Measurements from ENCODE around the gene GEMIN7. TPM values are rescaled to one million over a fixed set of nuclear protein-coding genes. Genes with fewer than 3 reads are reported as not detected.

Gene GEMIN7
- polyA plus RNA-seq, 1 donor (not counting 4 experiments of a cell fraction or from before 2014, with no cell fraction given), result 23.7 TPM

- dilution Hi-C loops (cut with MboI; ENCODE audit: extremely low pct_ligation_motif_present, low sequenced_read_pairs), result no loop called here
- Histone ChIP-seq H3K27ac (ENCODE audit: control insufficient read depth, insufficient read depth, low read length) (no peak overlapping the region), H3K79me2 (ENCODE audit: control insufficient read depth, insufficient read depth, low read length) (peaks cover 96% of the 10 kb centered on the region), H3K27me3 (ENCODE audit: control insufficient read depth, extremely low read depth, insufficient read depth, low read length) (no peaks in the 10 kb centered on the region), H2AFZ (ENCODE audit: control insufficient read depth, low read length) (no peak overlapping the region), H4K20me1 (ENCODE audit: control insufficient read depth, extremely low read depth, insufficient read depth, low read length) (peaks cover 22% of the 10 kb centered on the region), H3K9ac (ENCODE audit: control insufficient read depth, extremely low read depth, insufficient read depth, low read length) (no peak overlapping the region), H3K4me2 (ENCODE audit: control insufficient read depth, extremely low read depth, insufficient read depth, low read depth, low read length) (no peak overlapping the region), H3K4me1 (ENCODE audit: control insufficient read depth, extremely low read depth, insufficient read depth, low read length) (peaks cover 33% of the 10 kb centered on the region), H3K36me3 (ENCODE audit: control insufficient read depth in 2 of 2, extremely low read depth in 1 of 2, insufficient read depth in 2 of 2, low read length in 2 of 2) (peaks cover 2% of the 10 kb centered on the region in 2 experiments), H3K9me1 (ENCODE audit: control insufficient read depth, extremely low read depth, insufficient read depth, low read length) (peaks cover 6% of the 10 kb centered on the region), H3K9me3 (ENCODE audit: control insufficient read depth, low read depth, low read length) (no peaks in the 10 kb centered on the region), H3K4me3 (ENCODE audit: control insufficient read depth in 2 of 3, extremely low read depth in 1 of 3, insufficient read depth in 2 of 3, low read depth in 1 of 3, low read length in 3 of 3) (no peak overlapping the region)
- DNase-seq (ENCODE audit: low read depth, low spot score) (no peak), FAIRE-seq (no peak)
- TF ChIP-seq CTCF (optimal IDR thresholded peaks at IDR 0.05 in 1 of 3, IDR thresholded peaks at IDR 0.05 in 1 of 3, conservative IDR thresholded peaks at IDR 0.05 in 1 of 3; ENCODE audit: extremely low read depth in 1 of 3, insufficient read depth in 2 of 3, low read length in 3 of 3), result no peak
- TF ChIP-seq EZH2 (IDR thresholded peaks at IDR 0.05; ENCODE audit: low read length), result no peak
These were observed 21.8 kb downstream of the GEMIN7 start for GRCh38 chr19:45100846-45101252.

- H3K9me1 ChIP-seq (ENCODE audit: control insufficient read depth, extremely low read depth, insufficient read depth, low read length), result peaks cover 6% of the 10 kb centered on the region
- FAIRE-seq (no peak), DNase-seq (ENCODE audit: low read depth, low spot score) (no peak)
- H2AFZ ChIP-seq (ENCODE audit: control insufficient read depth, low read length), result no peak overlapping the region
- no peak overlapping the region for H3K4me2 ChIP-seq (ENCODE audit: control insufficient read depth, extremely low read depth, insufficient read depth, low read depth, low read length)
- peaks cover 33% of the 10 kb centered on the region for H3K4me1 ChIP-seq (ENCODE audit: control insufficient read depth, extremely low read depth, insufficient read depth, low read length)
- TF ChIP-seq EZH2 (IDR thresholded peaks at IDR 0.05; ENCODE audit: low read length), result no peak
- H3K27me3 ChIP-seq (ENCODE audit: control insufficient read depth, extremely low read depth, insufficient read depth, low read length), result no peaks in the 10 kb centered on the region
- peaks cover 91% of the 10 kb centered on the region for H3K79me2 ChIP-seq (ENCODE audit: control insufficient read depth, insufficient read depth, low read length)
- peaks cover 2% of the 10 kb centered on the region in 2 experiments for H3K36me3 ChIP-seq (ENCODE audit: control insufficient read depth in 2 of 2, extremely low read depth in 1 of 2, insufficient read depth in 2 of 2, low read length in 2 of 2)
- H3K27ac ChIP-seq (ENCODE audit: control insufficient read depth, insufficient read depth, low read length), result no peak overlapping the region
- no peak overlapping the region for H3K4me3 ChIP-seq (ENCODE audit: control insufficient read depth in 2 of 3, extremely low read depth in 1 of 3, insufficient read depth in 2 of 3, low read depth in 1 of 3, low read length in 3 of 3)
- no peaks in the 10 kb centered on the region for H3K9me3 ChIP-seq (ENCODE audit: control insufficient read depth, low read depth, low read length)
- dilution Hi-C loops (cut with MboI; ENCODE audit: extremely low pct_ligation_motif_present, low sequenced_read_pairs), result no loop called here
- H4K20me1 ChIP-seq (ENCODE audit: control insufficient read depth, extremely low read depth, insufficient read depth, low read length), result peaks cover 22% of the 10 kb centered on the region
- no peak overlapping the region for H3K9ac ChIP-seq (ENCODE audit: control insufficient read depth, extremely low read depth, insufficient read depth, low read length)
These were observed 22.7 kb downstream of the GEMIN7 start for GRCh38 chr19:45101806-45102205.

GRCh38 chr19:45102481-45102880 lies 23.4 kb downstream of the GEMIN7 start:
- Histone ChIP-seq H3K4me2 (ENCODE audit: control insufficient read depth, extremely low read depth, insufficient read depth, low read depth, low read length) (no peak overlapping the region), H3K27me3 (ENCODE audit: control insufficient read depth, extremely low read depth, insufficient read depth, low read length) (no peaks in the 10 kb centered on the region), H2AFZ (ENCODE audit: control insufficient read depth, low read length) (no peak overlapping the region), H4K20me1 (ENCODE audit: control insufficient read depth, extremely low read depth, insufficient read depth, low read length) (peaks cover 22% of the 10 kb centered on the region), H3K4me1 (ENCODE audit: control insufficient read depth, extremely low read depth, insufficient read depth, low read length) (peaks cover 32% of the 10 kb centered on the region), H3K9me3 (ENCODE audit: control insufficient read depth, low read depth, low read length) (no peaks in the 10 kb centered on the region), H3K27ac (ENCODE audit: control insufficient read depth, insufficient read depth, low read length) (no peak overlapping the region), H3K9ac (ENCODE audit: control insufficient read depth, extremely low read depth, insufficient read depth, low read length) (no peak overlapping the region), H3K79me2 (ENCODE audit: control insufficient read depth, insufficient read depth, low read length) (peaks cover 89% of the 10 kb centered on the region), H3K36me3 (ENCODE audit: control insufficient read depth in 2 of 2, extremely low read depth in 1 of 2, insufficient read depth in 2 of 2, low read length in 2 of 2) (peaks cover 2% of the 10 kb centered on the region in 2 experiments), H3K4me3 (ENCODE audit: control insufficient read depth in 2 of 3, extremely low read depth in 1 of 3, insufficient read depth in 2 of 3, low read depth in 1 of 3, low read length in 3 of 3) (no peak overlapping the region), H3K9me1 (ENCODE audit: control insufficient read depth, extremely low read depth, insufficient read depth, low read length) (peaks cover 6% of the 10 kb centered on the region)
- no peak for FAIRE-seq
- TF ChIP-seq EZH2 (IDR thresholded peaks at IDR 0.05; ENCODE audit: low read length), result no peak
- no peak for TF ChIP-seq CTCF (optimal IDR thresholded peaks at IDR 0.05 in 1 of 3, IDR thresholded peaks at IDR 0.05 in 1 of 3, conservative IDR thresholded peaks at IDR 0.05 in 1 of 3; ENCODE audit: extremely low read depth in 1 of 3, insufficient read depth in 2 of 3, low read length in 3 of 3)
- dilution Hi-C loops (cut with MboI; ENCODE audit: extremely low pct_ligation_motif_present, low sequenced_read_pairs), result no loop called here
- DNase-seq (ENCODE audit: low read depth, low spot score), result no peak
